H54 (cell line): Measurements from ENCODE around the gene EGF.
"Not testable (repeated sequence)": the region's sequence is repeated elsewhere in the genome, so short reads cannot be mapped to it uniquely, and the experiment has no call there.

Experiments
- DNase-seq: peaks from one replicate; pipeline ENCODE4 v3.0.0; 2011; ENCODE audit warnings: low spot score, mixed read lengths; ENCODE audit not compliant: insufficient read length
- FAIRE-seq: peaks from 3 replicates; lab custom pipeline; 2011; peaks lifted over from hg19 to GRCh38; lab: Jason Lieb, UNC
- POLR2A ChIP-seq: IDR thresholded peaks from 2 replicates; pipeline ENCODE4 v1.6.1; 2011; ENCODE audit warnings: low read depth, mild to moderate bottlenecking, low read length

The EGF gene

GRCh38 chr4:110034026-110034393 is 121.3 kb downstream of the EGF start:
- DNase-seq: no peak
- no peak for FAIRE-seq
- TF ChIP-seq POLR2A: no peak

GRCh38 chr4:110039164-110039563 is 126.5 kb downstream of the EGF start:
- not testable (repeated sequence) for DNase-seq, FAIRE-seq

- no peak for TF ChIP-seq POLR2A
- DNase-seq: no peak
- FAIRE-seq: no peak
These were observed 129.1 kb downstream of the EGF start for GRCh38 chr4:110041735-110042134.

- TF ChIP-seq POLR2A: no peak
- FAIRE-seq (no peak), DNase-seq (no peak)
These were observed 130.1 kb downstream of the EGF start for GRCh38 chr4:110042545-110043517.

- FAIRE-seq (no peak), DNase-seq (no peak)
- no peak for TF ChIP-seq POLR2A
These were observed 133.9 kb downstream of the EGF start for GRCh38 chr4:110046588-110047049.

GRCh38 chr4:110049951-110050925 is 137.6 kb downstream of the EGF start:
- TF ChIP-seq POLR2A: no peak
- FAIRE-seq (no peak), DNase-seq (no peak)

- FAIRE-seq: no peak
- TF ChIP-seq POLR2A: no peak
- DNase-seq: no peak
These were observed 142.6 kb downstream of the EGF start for GRCh38 chr4:110055158-110055768.

- TF ChIP-seq POLR2A: no peak
- FAIRE-seq: no peak
- no peak for DNase-seq
These were observed 146.0 kb downstream of the EGF start for GRCh38 chr4:110058677-110059076.

- FAIRE-seq (no peak), DNase-seq (no peak)
- TF ChIP-seq POLR2A: no peak
These were observed 147.0 kb downstream of the EGF start for GRCh38 chr4:110059556-110060191.

- TF ChIP-seq POLR2A: no peak
- FAIRE-seq (no peak), DNase-seq (no peak)
These were observed 148.4 kb downstream of the EGF start for GRCh38 chr4:110061076-110061475.
